ENCODE measurements around the gene IL17RA.

- TF ChIP-seq CTCF (conservative IDR thresholded peaks at IDR 0.05; ENCODE audit: low read length) (no peak), EZH2phosphoT487 (IDR thresholded peaks at IDR 0.05; ENCODE audit: borderline replicate concordance) (no peak)
Measured at GRCh38 chr22:17152971-17153370, 68.2 kb downstream of the IL17RA start.
